Peyer's patch (tissue), 4 donors: ENCODE measurements around the gene LRRN2.

Source experiments
- POLR2A ChIP-seq, 2 donors: fragments of 450-650 bp; IDR thresholded peaks; one replicate each; pipeline ENCODE4 v1.5.1; 2017; ENCODE audit warnings: antibody characterized with exemption in 2 of 2, mild to moderate bottlenecking in 2 of 2, moderate library complexity in 2 of 2
- TF ChIP-seq, protein P1 (sequence below), 6 experiments: fragments of 450-650 bp in 4 of 6; fragments of 200-600 bp in 2 of 6; sonication (generic) in 1 of 6; IDR thresholded peaks; one replicate each; pipeline ENCODE4 v1.5.1; 2017 to 2019; ENCODE audit warnings: antibody characterized with exemption in 6 of 6, mild to moderate bottlenecking in 3 of 6, moderate library complexity in 1 of 6

DNA sequence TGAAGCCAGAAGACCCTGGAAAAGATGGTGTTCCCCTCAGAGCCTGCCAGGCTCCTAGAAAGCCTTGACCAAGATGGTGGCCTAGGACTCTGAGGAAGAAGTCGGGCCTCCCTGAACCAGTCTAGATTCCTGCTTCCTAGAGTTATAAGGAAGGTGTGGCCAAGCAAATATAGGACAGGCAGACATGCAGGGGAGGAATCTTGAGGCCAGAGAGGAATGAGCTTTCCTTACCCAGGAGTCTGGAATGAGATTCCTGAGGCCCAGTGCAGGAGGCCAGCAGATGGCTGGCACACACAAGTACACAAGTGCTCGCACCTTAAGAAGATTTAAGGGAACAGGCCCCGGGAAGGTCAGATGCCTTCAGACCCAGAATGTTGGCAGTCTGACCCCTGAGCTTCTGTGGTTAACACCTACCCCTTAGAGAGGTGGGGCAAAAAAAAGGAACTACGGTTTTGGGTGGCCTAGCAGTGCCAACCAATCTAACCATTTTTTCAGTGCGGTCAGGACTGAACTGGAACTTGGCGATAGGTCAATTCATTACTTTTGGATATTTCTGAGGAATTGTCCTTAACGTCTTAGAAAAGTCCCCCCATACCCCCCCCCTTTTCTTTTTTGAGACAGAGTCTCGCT lies 96.0 kb downstream of the LRRN2 start:
- TF ChIP-seq, protein P1, sequence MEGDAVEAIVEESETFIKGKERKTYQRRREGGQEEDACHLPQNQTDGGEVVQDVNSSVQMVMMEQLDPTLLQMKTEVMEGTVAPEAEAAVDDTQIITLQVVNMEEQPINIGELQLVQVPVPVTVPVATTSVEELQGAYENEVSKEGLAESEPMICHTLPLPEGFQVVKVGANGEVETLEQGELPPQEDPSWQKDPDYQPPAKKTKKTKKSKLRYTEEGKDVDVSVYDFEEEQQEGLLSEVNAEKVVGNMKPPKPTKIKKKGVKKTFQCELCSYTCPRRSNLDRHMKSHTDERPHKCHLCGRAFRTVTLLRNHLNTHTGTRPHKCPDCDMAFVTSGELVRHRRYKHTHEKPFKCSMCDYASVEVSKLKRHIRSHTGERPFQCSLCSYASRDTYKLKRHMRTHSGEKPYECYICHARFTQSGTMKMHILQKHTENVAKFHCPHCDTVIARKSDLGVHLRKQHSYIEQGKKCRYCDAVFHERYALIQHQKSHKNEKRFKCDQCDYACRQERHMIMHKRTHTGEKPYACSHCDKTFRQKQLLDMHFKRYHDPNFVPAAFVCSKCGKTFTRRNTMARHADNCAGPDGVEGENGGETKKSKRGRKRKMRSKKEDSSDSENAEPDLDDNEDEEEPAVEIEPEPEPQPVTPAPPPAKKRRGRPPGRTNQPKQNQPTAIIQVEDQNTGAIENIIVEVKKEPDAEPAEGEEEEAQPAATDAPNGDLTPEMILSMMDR (IDR thresholded peaks at IDR 0.05), result no peak
- TF ChIP-seq POLR2A (IDR thresholded peaks at IDR 0.05), result no peak
